ENCODE data around the gene SHC3. TPM values are rescaled to one million over a fixed set of nuclear protein-coding genes. Genes with fewer than 3 reads are reported as not detected.

Gene SHC3
- total RNA-seq, 2 donors from 2014 or later: 5.7 to 6.9 TPM

DNA sequence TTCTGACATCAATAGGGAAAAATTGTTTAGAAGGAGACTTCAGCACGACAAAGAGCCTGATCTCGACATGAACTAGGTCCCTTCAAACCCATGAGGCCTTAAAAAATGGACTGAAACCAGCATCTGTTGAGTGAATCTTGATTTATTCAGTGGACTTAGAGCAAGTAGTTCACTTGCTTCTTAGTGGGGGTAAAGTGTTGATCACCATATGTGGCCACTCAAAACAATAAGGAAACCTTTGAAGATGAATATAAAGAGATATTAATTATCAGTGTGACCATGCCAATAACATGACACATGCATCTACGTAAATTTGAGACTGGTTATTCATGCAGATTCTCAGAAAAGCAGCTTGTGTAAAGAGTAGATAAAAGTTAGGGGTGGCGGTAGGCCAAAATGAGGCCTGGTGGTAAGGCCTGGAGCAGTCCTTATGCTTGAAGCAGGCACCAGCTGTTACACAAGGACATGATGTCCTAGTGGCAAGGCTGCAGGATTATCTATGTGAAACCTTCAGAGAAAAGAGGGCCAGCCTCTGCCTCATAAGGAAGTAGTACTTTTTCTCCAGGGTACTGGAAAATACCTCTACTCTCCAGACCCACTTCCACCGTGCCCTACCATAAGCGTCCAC, 126.0 kb downstream of the SHC3 start:
- H3K27ac ChIP-seq: no peak overlapping the region
- no peaks in the 10 kb centered on the region for H3K4me1 ChIP-seq
- no peaks in the 10 kb centered on the region for H3K9me3 ChIP-seq
- ATAC-seq: no peak
- WGBS, 2 donors: 79 to 87% methylated on average over 6 of the region's 6 CpGs
- no peak overlapping the region for H3K4me3 ChIP-seq
- no peaks in the 10 kb centered on the region for H3K27me3 ChIP-seq
- no peak for TF ChIP-seq POLR2A (IDR thresholded peaks at IDR 0.05)
- TF ChIP-seq, protein P1, sequence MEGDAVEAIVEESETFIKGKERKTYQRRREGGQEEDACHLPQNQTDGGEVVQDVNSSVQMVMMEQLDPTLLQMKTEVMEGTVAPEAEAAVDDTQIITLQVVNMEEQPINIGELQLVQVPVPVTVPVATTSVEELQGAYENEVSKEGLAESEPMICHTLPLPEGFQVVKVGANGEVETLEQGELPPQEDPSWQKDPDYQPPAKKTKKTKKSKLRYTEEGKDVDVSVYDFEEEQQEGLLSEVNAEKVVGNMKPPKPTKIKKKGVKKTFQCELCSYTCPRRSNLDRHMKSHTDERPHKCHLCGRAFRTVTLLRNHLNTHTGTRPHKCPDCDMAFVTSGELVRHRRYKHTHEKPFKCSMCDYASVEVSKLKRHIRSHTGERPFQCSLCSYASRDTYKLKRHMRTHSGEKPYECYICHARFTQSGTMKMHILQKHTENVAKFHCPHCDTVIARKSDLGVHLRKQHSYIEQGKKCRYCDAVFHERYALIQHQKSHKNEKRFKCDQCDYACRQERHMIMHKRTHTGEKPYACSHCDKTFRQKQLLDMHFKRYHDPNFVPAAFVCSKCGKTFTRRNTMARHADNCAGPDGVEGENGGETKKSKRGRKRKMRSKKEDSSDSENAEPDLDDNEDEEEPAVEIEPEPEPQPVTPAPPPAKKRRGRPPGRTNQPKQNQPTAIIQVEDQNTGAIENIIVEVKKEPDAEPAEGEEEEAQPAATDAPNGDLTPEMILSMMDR (IDR thresholded peaks at IDR 0.05): no peak
- no peak for DNase-seq
- H3K36me3 ChIP-seq (replicated peaks in 1 of 2; ENCODE audit: insufficient read depth in 1 of 2, low read depth in 2 of 2): no peaks in the 10 kb centered on the region
- intact Hi-C loops (cut with DNase I): no loop called here

DNA sequence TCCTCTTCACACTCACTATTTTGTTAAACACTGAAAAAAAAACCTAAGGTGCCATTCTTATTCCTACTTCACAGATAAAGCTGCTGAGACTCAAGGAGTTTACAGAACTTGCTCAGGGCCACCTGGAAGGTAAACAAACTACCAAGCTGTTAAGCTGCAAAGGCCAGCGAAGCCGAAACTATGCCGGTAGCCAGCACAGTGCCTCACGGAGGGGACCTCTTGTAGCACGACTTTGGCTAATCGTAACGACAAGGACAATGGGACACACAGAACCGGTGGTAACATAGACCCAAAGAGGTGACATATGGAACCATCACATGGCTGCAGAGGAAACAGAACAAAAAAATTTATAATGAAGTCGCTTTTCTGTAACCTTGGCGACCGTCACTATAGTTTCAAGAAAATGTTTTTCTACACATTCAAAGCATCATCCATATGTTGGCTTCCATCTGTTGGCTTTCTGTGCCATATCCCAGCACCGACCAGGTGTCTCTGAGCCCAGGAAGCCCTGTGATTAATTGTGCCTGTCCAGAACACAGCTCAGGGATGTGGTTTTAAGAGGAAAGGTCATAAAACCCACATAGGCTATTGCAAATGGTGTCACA, 127.1 kb downstream of the SHC3 start:
- no peaks in the 10 kb centered on the region for H3K4me1 ChIP-seq
- H3K9me3 ChIP-seq: no peaks in the 10 kb centered on the region
- H3K27me3 ChIP-seq: no peaks in the 10 kb centered on the region
- no peak for DNase-seq
- no peak overlapping the region for H3K27ac ChIP-seq
- no peaks in the 10 kb centered on the region for H3K36me3 ChIP-seq (replicated peaks in 1 of 2; ENCODE audit: insufficient read depth in 1 of 2, low read depth in 2 of 2)
- intact Hi-C loops (cut with DNase I): no loop called here
- ATAC-seq: no peak
- 83 to 86% methylated on average over 12 of the region's 12 CpGs for WGBS, 2 donors
- no peak for TF ChIP-seq POLR2A (IDR thresholded peaks at IDR 0.05)
- TF ChIP-seq, protein P1 (IDR thresholded peaks at IDR 0.05): no peak
- H3K4me3 ChIP-seq: no peak overlapping the region

DNA sequence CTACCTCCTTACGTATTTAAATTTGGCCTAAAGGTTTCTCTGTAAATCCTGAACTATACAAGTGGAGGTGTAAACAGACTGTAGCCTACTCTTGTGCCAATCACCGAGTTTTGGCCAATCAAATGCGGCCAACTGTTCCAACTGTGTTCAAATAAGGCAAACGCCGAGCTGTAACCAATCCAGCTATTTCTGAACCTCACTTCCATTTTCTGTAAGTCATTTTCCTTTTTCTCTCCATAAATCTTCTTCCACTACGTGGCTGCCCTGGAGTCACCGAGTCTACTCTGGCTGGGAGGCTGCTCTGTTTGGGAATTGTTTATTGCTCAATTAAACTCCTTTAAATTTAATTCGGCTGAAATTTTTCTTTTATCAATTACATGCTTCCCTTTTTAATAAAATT, 129.0 kb downstream of the SHC3 start:
- H3K4me1 ChIP-seq: no peaks in the 10 kb centered on the region
- H3K27me3 ChIP-seq: no peaks in the 10 kb centered on the region
- TF ChIP-seq, protein P1 (IDR thresholded peaks at IDR 0.05): no peak
- no peak for TF ChIP-seq POLR2A (IDR thresholded peaks at IDR 0.05)
- 84% methylated on average over 8 of the region's 8 CpGs for WGBS, 2 donors
- no peaks in the 10 kb centered on the region for H3K36me3 ChIP-seq (replicated peaks in 1 of 2; ENCODE audit: insufficient read depth in 1 of 2, low read depth in 2 of 2)
- no peaks in the 10 kb centered on the region for H3K9me3 ChIP-seq
- intact Hi-C loops (cut with DNase I): no loop called here
- ATAC-seq (no peak), DNase-seq (no peak)
- no peak overlapping the region for H3K4me3 ChIP-seq
- no peak overlapping the region for H3K27ac ChIP-seq

DNA sequence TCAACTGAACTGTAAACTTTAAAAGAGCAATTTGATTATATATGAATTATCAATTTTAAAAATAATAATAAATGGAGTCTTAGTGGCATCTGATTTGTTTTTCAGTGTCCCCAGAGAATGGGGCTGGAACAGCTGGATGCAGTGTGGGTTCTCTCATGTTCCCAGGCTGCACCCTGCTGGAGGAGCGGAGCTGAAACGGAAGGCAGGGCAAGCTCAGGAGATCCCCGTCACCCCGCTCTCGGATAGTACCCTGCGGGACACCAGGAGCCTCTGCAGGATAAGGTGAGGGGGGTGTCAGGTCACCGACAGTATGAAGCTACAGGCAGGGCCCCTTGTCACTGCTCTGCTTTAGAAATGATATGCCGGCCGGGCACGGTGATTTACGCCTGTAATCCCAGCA, 130.0 kb downstream of the SHC3 start:
- no peak for DNase-seq
- no peak for ATAC-seq
- no peaks in the 10 kb centered on the region for H3K4me1 ChIP-seq
- no peak for TF ChIP-seq POLR2A (IDR thresholded peaks at IDR 0.05)
- TF ChIP-seq, protein P1 (IDR thresholded peaks at IDR 0.05): no peak
- intact Hi-C loops (cut with DNase I): no loop called here
- H3K27me3 ChIP-seq: no peaks in the 10 kb centered on the region
- 86 to 88% methylated on average over 10 to 11 of the region's 11 CpGs for WGBS, 2 donors
- no peak overlapping the region for H3K27ac ChIP-seq
- H3K4me3 ChIP-seq: no peak overlapping the region
- no peaks in the 10 kb centered on the region for H3K9me3 ChIP-seq
- H3K36me3 ChIP-seq (replicated peaks in 1 of 2; ENCODE audit: insufficient read depth in 1 of 2, low read depth in 2 of 2): no peaks in the 10 kb centered on the region

DNA sequence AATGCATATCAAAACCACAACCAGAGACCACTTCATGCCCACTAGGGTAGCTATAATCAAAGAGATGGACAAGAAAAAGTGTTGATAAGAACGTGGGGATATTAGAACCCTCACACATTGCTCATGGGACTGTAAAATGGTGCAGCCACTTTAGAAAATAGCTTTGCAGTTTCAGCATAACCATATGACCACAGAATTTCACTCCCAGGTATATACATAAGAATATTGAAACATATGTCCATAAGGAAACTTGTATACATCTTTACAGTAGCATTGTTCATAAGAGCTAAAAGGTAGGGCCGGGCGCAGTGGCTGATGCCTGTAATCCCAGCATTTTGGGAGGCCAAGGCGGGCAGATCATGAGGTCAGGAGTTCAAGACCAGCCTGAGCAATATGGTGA, 131.0 kb downstream of the SHC3 start:
- WGBS, 2 donors: 59 to 79% methylated on average over 4 of the region's 4 CpGs
- intact Hi-C loops (cut with DNase I): no loop called here
- DNase-seq: no peak

More for the DNA sequence above, 131.0 kb downstream of the SHC3 start:
- Histone ChIP-seq H3K9me3 (no peaks in the 10 kb centered on the region), H3K27ac (no peak overlapping the region), H3K4me1 (no peaks in the 10 kb centered on the region), H3K27me3 (no peaks in the 10 kb centered on the region), H3K4me3 (no peak overlapping the region), H3K36me3 (replicated peaks in 1 of 2; ENCODE audit: insufficient read depth in 1 of 2, low read depth in 2 of 2) (no peaks in the 10 kb centered on the region)
- ATAC-seq: no peak
- TF ChIP-seq, protein P1 (IDR thresholded peaks at IDR 0.05): no peak
- no peak for TF ChIP-seq POLR2A (IDR thresholded peaks at IDR 0.05)

Measured in body of pancreas (tissue), 4 donors.